ENCODE measurements around the gene GRID2.
"Not testable (repeated sequence)": the region's sequence is repeated elsewhere in the genome, so short reads cannot be mapped to it uniquely, and the experiment has no call there.

The GRID2 gene

GRCh38 chr4:92305878-92306520 lies 2.2 kb downstream of the GRID2 start:
- no peak for DNase-seq

GRCh38 chr4:92307181-92307580 lies 3.4 kb downstream of the GRID2 start:
- no peak for DNase-seq

GRCh38 chr4:92307866-92308265 lies 4.1 kb downstream of the GRID2 start:
- no peak for DNase-seq

GRCh38 chr4:92317047-92317446 lies 13.3 kb downstream of the GRID2 start:
- DNase-seq, result no peak

- no peak for DNase-seq
These were observed 24.3 kb downstream of the GRID2 start for GRCh38 chr4:92328095-92328494.

GRCh38 chr4:92333016-92333415 lies 29.2 kb downstream of the GRID2 start:
- no peak for DNase-seq

- no peak for DNase-seq
These were observed 31.1 kb downstream of the GRID2 start for GRCh38 chr4:92334716-92335350.

GRCh38 chr4:92339676-92340075 lies 35.9 kb downstream of the GRID2 start:
- DNase-seq, result no peak

GRCh38 chr4:92344216-92344615 lies 40.5 kb downstream of the GRID2 start:
- DNase-seq, result no peak

- no peak for DNase-seq
These were observed 42.5 kb downstream of the GRID2 start for GRCh38 chr4:92346289-92346688.

- DNase-seq, result no peak
These were observed 54.2 kb downstream of the GRID2 start for GRCh38 chr4:92357966-92358365.

- DNase-seq, result no peak
These were observed 55.7 kb downstream of the GRID2 start for GRCh38 chr4:92359491-92359890.

- DNase-seq, result no peak
These were observed 58.3 kb downstream of the GRID2 start for GRCh38 chr4:92362028-92362427.

- DNase-seq, result no peak
These were observed 64.9 kb downstream of the GRID2 start for GRCh38 chr4:92368653-92369052.

- no peak for DNase-seq
These were observed 77.8 kb downstream of the GRID2 start for GRCh38 chr4:92381616-92382015.

- no peak for DNase-seq
These were observed 78.4 kb downstream of the GRID2 start for GRCh38 chr4:92382128-92382527.

GRCh38 chr4:92387459-92388069 lies 83.8 kb downstream of the GRID2 start:
- no peak for DNase-seq

- DNase-seq, result no peak
These were observed 95.3 kb downstream of the GRID2 start for GRCh38 chr4:92399032-92399431.

GRCh38 chr4:92403525-92403924 lies 99.8 kb downstream of the GRID2 start:
- not testable (repeated sequence) for DNase-seq

- DNase-seq, result no peak
These were observed 102.7 kb downstream of the GRID2 start for GRCh38 chr4:92406488-92406887.

GRCh38 chr4:92421920-92422319 lies 118.2 kb downstream of the GRID2 start:
- no peak for DNase-seq

GRCh38 chr4:92433272-92433758 lies 129.5 kb downstream of the GRID2 start:
- no peak for DNase-seq

GRCh38 chr4:92438722-92439121 lies 135.0 kb downstream of the GRID2 start:
- not testable (repeated sequence) for DNase-seq

GRCh38 chr4:92442131-92442530 lies 138.4 kb downstream of the GRID2 start:
- not testable (repeated sequence) for DNase-seq

Data from stimulated activated CD4-positive, alpha-beta T cell treated with anti-CD3 and anti-CD28 coated beads, Interleukin-2, amount 100 ng/mL, for 48 hours (primary cell).